Epithelial cell of esophagus (primary cell): ENCODE data around the gene CD6.

Experiments used
- DNase-seq: peaks from one replicate; pipeline ENCODE4 v3.0.0; 2010; ENCODE audit warnings: low read depth
- H3K4me3 ChIP-seq: 2 replicates; pipeline ENCODE4 v1.5.1; 2011; ENCODE audit warnings: mild to moderate bottlenecking, low read length, control low read depth
- TF ChIP-seq, protein P1 (sequence below): IDR thresholded peaks from 2 replicates; pipeline ENCODE4 v1.5.1; 2011; ENCODE audit warnings: low read depth, mild to moderate bottlenecking, low read length, control low read depth, inconsistent platforms; ENCODE audit not compliant: insufficient read depth; ENCODE audit errors: missing control alignments

The CD6 gene

GRCh38 chr11:61049063-61049377 lies 77.5 kb downstream of the CD6 start:
- DNase-seq: no peak
- no peak overlapping the region for H3K4me3 ChIP-seq
- TF ChIP-seq, protein P1, sequence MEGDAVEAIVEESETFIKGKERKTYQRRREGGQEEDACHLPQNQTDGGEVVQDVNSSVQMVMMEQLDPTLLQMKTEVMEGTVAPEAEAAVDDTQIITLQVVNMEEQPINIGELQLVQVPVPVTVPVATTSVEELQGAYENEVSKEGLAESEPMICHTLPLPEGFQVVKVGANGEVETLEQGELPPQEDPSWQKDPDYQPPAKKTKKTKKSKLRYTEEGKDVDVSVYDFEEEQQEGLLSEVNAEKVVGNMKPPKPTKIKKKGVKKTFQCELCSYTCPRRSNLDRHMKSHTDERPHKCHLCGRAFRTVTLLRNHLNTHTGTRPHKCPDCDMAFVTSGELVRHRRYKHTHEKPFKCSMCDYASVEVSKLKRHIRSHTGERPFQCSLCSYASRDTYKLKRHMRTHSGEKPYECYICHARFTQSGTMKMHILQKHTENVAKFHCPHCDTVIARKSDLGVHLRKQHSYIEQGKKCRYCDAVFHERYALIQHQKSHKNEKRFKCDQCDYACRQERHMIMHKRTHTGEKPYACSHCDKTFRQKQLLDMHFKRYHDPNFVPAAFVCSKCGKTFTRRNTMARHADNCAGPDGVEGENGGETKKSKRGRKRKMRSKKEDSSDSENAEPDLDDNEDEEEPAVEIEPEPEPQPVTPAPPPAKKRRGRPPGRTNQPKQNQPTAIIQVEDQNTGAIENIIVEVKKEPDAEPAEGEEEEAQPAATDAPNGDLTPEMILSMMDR: no peak

- TF ChIP-seq, protein P1: no peak
- no peak overlapping the region for H3K4me3 ChIP-seq
- DNase-seq: no peak
Measured at GRCh38 chr11:61049859-61050258, 78.4 kb downstream of the CD6 start.

DNA sequence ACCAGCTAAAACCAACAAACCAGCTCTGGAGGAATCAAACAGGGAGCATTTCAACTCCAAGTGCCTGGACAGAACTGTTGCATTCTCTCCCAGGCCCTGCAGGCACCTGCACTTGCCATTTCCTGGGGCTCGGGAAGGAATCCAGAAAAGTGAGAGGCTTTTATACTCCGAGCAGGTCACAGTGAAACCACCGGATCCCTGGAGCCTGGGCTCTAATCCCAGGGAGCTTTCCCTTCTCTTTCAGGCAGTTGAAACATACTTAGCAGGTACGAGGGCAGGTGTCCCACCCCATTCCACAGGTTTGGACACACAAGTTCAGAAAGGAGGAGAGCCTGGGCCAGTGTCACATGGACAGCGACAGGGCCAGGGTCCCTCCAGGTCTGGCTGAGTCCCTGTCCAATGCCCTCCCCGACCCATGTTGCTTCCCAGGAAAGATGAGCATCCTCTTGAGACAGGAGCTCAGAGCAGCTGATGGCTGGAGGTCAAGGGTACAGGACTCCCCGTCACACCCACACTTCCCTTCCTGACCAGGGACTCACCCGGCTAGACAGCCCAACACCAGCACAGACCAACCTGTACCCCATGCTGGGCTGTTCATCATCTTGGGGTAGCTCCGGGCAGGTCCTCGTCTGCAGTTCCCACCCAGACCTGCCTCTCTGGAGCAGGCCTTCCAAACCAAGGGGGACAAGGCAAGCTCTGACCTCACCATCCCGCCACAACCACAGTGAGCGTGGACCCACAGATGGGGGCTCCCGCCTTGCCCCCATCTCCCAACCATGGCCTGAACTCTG lies 80.9 kb downstream of the CD6 start:
- TF ChIP-seq, protein P1: no peak
- no peak overlapping the region for H3K4me3 ChIP-seq
- DNase-seq: no peak

- DNase-seq: no peak
- TF ChIP-seq, protein P1: no peak
- H3K4me3 ChIP-seq: no peak overlapping the region
Measured at GRCh38 chr11:61053191-61053590, 81.7 kb downstream of the CD6 start.

- DNase-seq: no peak
- no peak overlapping the region for H3K4me3 ChIP-seq
- TF ChIP-seq, protein P1: no peak
Measured at GRCh38 chr11:61054513-61054912, 83.0 kb downstream of the CD6 start.

DNA sequence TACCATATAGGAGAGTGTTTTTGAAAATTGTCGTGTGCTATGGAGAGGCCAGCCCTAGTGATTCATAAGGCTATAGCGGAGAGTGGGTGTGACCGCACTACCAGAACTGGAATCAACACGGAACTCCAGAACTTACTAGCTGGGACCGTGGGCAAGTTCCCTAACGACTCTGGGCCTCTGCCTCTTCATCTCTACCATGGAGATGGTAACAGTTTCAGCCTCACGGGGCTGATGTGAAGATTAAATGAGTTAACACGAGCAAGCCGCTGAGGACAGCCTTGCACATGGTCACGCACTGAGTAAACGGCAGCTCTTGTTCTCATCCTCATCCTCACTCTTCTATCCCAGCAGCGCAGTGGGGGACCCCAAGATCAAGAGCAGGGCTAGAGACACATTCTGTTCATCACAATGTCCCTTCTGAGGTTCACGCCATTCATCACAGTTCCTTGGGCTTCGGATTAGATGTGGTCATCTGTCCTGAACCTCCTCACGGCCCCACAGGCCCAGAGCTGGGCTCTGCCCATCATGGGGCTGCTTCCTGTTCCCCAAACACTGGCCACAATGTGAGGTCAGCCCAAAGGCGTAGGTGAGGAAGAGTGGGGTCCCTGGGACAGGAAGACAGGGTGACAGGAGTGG lies 83.6 kb downstream of the CD6 start:
- TF ChIP-seq, protein P1: no peak
- DNase-seq: no peak
- H3K4me3 ChIP-seq: no peak overlapping the region

DNA sequence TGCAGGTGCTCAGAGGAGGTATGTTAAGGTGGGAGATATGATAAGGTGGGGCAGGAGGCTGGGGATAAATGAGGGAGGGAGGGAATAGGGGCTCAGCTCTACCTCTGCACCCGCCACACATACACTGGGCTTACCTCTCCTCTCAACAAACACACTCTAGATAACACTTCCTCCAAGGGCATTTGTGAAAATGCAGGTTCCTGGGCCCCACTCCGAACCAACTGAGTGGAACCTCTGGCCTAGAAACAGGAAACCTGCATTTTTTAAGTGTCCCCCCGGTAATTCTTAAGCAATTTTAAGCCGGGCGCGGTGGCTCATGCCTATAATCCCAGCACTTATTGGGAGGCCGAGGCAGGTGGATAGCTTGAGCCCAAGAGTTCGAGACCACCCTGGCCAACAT lies 84.3 kb downstream of the CD6 start:
- H3K4me3 ChIP-seq: no peak overlapping the region
- DNase-seq: no peak
- TF ChIP-seq, protein P1: no peak
